H1 (cell line): ENCODE data around the gene CRHR1. TPM values are rescaled to one million over a fixed set of nuclear protein-coding genes. Genes with fewer than 3 reads are reported as not detected.

Experiments
- BACH1 ChIP-seq: IDR thresholded peaks from 2 replicates; pipeline ENCODE4 v1.6.1; 2012; ENCODE audit warnings: low read length, improper control_type of control experiment
- BRCA1 ChIP-seq: IDR thresholded peaks from 2 replicates; pipeline ENCODE4 v1.6.1; 2012; ENCODE audit warnings: low read depth, low read length, improper control_type of control experiment
- CEBPB ChIP-seq: IDR thresholded peaks from 2 replicates; pipeline ENCODE4 v1.6.1; 2012; ENCODE audit warnings: low read depth, low read length
- CHD7 ChIP-seq: fragments of 300-600 bp; sonication (generic); IDR thresholded peaks from 2 replicates; pipeline ENCODE4 v1.7.1; 2012; ENCODE audit warnings: low read length, moderate library complexity, mild to moderate bottlenecking, inconsistent platforms; ENCODE audit not compliant: insufficient replicate concordance
- CTBP2 ChIP-seq: IDR thresholded peaks from 2 replicates; pipeline ENCODE4 v1.7.0; 2011; ENCODE audit warnings: borderline replicate concordance, mild to moderate bottlenecking, moderate library complexity, mixed read lengths, low read length; ENCODE audit not compliant: insufficient read depth, insufficient read length
- EP300 ChIP-seq, 2 experiments: IDR thresholded peaks; 1 replicate in 1 of 2; 2 replicates in 1 of 2; pipeline ENCODE4 v1.6.1; 2011 to 2012; ENCODE audit warnings: low read depth in 2 of 2, low read length in 2 of 2, mild to moderate bottlenecking in 2 of 2, borderline replicate concordance in 1 of 2, inconsistent platforms in 1 of 2, moderate library complexity in 1 of 2
- GTF2F1 ChIP-seq: IDR thresholded peaks from 2 replicates; pipeline ENCODE4 v1.6.1; 2012; ENCODE audit warnings: low read depth, low read length, improper control_type of control experiment, borderline replicate concordance
- MAX ChIP-seq: IDR thresholded peaks from 2 replicates; pipeline ENCODE4 v1.6.1; 2012; ENCODE audit warnings: inconsistent platforms
- NANOG ChIP-seq: IDR thresholded peaks from 2 replicates; pipeline ENCODE4 v1.6.1; 2011; ENCODE audit warnings: low read length, low read depth, mild to moderate bottlenecking, inconsistent platforms; ENCODE audit not compliant: insufficient read depth, poor library complexity, severe bottlenecking
- SP2 ChIP-seq: IDR thresholded peaks from 2 replicates; pipeline ENCODE4 v1.6.1; 2012; ENCODE audit warnings: mild to moderate bottlenecking, low read length, inconsistent platforms
- TAF1 ChIP-seq: IDR thresholded peaks from 2 replicates; pipeline ENCODE4 v1.6.1; 2011; ENCODE audit warnings: mild to moderate bottlenecking, low read depth, low read length
- TEAD4 ChIP-seq: IDR thresholded peaks from 2 replicates; pipeline ENCODE4 v1.6.1; 2012; ENCODE audit warnings: low read depth, low read length, inconsistent platforms, mixed read lengths
- polyA plus RNA-seq, 7 experiments: library from polyadenylated mRNA; depleted of rRNA in 3 of 7; stranded (reverse) in 5 of 7; unstranded in 2 of 7; fragments of >200 nt in 5 of 7; fragments of 200-250 nt in 2 of 7; gene quantifications; 1 replicate in 5 of 7; 2 replicates in 1 of 7; 4 replicates in 1 of 7; pipeline versions ENCODE4 v1.2.1 to v1.2.3, GENCODE V29; 2011 to 2013; ENCODE audit warnings: missing spikeins in 2 of 7, mixed read lengths in 2 of 7
- total RNA-seq: library from RNA; stranded (reverse); fragmentation: NEBNext Ultra II Directional; extraction: Animal tissue kit (Norgen Biotek cat#: 25700); gene quantifications from 2 replicates; pipeline ENCODE4 v1.2.1, GENCODE V29; 2021

The CRHR1 gene
- total and polyA plus RNA-seq, 2 of the 8 experiments (the other 6 are each of a cell fraction or from before 2014, with no cell fraction given), result 0.56 to 1.7 TPM

GRCh38 chr17:45768000-45768399 is 16.1 kb upstream of the CRHR1 start (continued):
- TF ChIP-seq CHD7 (no peak), TEAD4 (peak; percentile 38; the same call in 1 of the 2 replicates), BRCA1 (no peak), GTF2F1 (no peak), MAX (no peak), CTBP2 (no peak), TAF1 (no peak), EP300 (IDR thresholded peaks at IDR 0.05; ENCODE audit: borderline replicate concordance in 1 of 2, low read depth in 2 of 2, low read length in 2 of 2) (no peak), CEBPB (peak; percentile 70; the same call in 1 of the 2 replicates), NANOG (no peak), SP2 (no peak), BACH1 (no peak)
